Measurements from ENCODE around the gene METTL23.

The METTL23 gene

DNA sequence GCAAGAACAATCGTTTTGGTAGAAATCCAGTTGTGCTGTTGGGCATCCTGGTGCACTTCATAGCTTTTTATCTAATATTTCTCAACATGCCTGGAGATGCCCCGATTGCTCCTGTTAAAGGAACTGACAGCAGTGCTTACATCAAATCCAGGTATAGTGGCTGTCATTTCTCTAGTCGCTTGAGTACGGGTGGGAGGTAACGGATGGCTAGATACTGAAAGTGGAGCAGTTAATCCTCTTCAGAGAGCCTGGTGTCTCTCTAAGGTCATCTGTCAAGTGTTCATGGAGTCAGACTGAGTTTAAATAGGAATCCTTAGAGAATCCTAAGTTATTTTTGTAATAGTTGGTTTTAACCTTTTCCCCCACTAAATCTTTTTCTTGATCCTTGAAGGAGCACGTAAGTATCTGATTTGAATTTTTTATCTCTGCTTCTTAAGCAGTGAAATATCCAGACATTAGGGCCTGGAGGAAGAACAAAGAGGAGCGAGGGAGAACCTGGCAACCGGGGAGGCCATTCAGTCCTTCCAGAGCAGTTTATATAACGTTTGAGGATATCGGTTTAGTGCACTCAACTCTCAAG, 48.5 kb downstream of the METTL23 start:
- DNase-seq: no peak

DNA sequence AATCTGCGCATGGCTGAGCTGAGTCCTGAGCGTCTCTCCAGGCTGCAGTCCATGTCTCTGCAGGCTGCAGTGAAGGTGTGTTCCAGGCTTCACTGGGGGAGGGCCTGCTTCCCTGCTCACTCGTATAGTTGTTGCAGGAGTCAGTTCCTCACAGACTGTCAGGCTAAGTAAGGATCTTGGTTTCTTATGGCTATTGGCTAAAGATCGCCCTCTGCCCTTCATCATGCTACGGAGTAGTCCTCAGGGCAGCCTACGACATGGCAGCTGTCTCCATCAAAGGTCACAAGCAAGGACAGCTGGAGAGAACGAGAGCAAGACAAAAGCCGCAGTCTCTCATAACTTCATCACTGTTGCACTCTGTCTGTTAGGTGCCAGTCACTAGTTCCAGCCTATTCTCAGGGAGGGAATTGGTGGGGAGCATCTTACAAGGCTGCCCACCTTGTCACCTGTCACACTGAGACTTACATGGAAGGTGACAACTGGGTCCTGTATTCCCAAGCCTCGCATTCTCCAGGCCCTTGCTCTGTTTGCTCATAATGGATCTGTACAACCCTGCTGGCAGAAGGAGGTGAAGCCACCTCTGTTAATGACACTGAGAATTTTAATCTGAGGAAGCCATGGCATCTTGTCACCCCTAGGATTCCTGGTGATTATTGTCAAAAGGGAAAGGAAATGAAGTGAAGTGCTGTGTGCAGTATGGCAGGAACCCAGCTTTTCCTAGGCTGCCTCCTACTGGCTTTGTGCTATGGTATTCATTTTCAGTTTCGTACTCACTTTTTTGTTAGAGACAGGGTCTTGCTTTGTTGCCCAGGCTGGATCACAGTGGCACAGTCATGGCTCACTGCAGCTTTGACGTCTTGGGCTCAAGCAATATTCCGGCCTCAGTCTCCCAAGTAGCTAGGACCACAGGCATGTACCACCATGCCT, 54.7 kb downstream of the METTL23 start:
- no peak for DNase-seq

DNA sequence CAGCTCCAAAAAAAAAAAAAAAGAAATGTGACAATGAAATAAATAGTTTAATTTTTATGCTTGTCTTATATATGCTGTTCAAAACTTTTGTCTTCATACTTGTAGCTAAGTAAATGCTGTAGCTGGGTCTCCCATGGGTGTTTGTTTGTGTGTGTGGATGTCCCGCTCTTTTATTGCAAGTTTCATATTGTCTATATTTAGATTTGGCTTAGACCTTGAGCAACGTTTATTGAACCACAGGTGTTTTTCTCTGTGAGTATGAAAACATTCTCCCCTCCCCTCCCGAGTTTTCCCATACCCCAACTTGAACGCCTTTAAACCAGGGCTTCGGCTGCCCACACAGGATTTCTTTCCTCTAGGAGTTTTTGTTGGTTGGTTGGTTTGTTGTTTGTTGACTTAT, 56.5 kb downstream of the METTL23 start:
- DNase-seq: no peak
